HG02571 (cell line): Measurements from ENCODE around the gene TMEM150C.

Source experiments
- ATAC-seq: cut with Tn5 transposase; IDR thresholded peaks from one replicate; pipeline ENCODE4 v1.9.1; 2021; ENCODE audit warnings: mild to moderate bottlenecking, moderate library complexity; ENCODE audit not compliant: unreplicated experiment

The TMEM150C gene

GRCh38 chr4:82519072-82519471 is 42.7 kb downstream of the TMEM150C start:
- no peak for ATAC-seq

GRCh38 chr4:82517043-82517442 is 44.7 kb downstream of the TMEM150C start:
- ATAC-seq, result no peak

- ATAC-seq, result no peak
These were observed 46.1 kb downstream of the TMEM150C start for GRCh38 chr4:82515705-82516104.

DNA sequence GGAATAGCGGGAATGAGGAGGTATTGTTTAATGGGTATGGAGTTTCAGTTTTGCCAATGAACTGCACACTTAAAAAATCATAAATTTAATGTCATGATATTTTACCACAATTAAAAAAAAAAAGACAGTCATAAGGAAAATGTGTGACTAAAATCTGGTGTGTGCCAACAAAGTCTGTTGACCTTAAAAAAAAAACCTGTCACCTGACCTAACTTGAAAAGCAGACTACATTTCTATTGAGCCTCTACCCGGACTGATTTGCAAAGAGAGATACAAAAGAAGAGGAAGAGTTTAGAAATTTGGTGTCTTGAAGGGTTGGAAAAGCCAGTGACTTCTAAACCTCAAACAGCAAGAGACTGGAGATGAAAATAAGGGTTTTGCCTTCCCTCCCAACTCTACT is 48.4 kb downstream of the TMEM150C start:
- no peak for ATAC-seq

- ATAC-seq, result no peak
These were observed 51.6 kb downstream of the TMEM150C start for GRCh38 chr4:82510216-82510615.

GRCh38 chr4:82508806-82509428 is 52.9 kb downstream of the TMEM150C start:
- ATAC-seq, result no peak

DNA sequence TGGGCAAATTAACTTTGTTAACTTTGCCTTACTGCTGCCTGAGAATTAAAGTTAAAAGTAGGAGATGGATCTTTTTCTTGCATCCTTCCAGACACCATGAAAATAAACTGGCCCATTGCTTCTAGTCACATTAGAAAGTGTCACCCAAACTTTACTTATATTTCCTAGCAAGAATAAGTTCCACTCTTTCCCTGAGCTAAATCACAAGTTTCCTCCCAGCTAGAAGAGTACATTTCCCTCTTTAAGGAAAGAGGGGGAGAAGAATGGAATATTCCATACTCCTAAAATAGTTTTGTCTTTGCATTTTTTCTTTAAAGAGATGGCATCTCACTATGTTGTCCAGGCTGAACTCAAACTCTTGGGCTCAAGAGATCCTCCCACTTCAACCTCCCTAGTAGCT is 53.8 kb downstream of the TMEM150C start:
- ATAC-seq, result no peak

DNA sequence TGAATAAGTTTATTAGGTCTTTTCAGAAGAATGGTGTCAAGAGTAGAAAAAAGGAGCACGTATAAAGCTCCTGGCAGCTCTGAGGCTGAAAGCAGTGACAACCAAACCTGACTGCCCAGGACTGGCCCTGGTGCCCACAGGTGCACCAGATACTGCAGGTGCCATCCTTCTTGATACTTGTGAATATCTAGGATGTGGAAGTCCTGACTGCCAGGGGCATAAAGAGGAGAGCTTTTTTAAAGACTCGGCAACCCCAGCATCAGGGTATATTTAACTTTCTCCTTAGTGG is 60.7 kb downstream of the TMEM150C start:
- ATAC-seq, result no peak

GRCh38 chr4:82500435-82501153 is 61.2 kb downstream of the TMEM150C start:
- no peak for ATAC-seq

GRCh38 chr4:82499738-82500434 is 61.9 kb downstream of the TMEM150C start:
- ATAC-seq, result no peak

DNA sequence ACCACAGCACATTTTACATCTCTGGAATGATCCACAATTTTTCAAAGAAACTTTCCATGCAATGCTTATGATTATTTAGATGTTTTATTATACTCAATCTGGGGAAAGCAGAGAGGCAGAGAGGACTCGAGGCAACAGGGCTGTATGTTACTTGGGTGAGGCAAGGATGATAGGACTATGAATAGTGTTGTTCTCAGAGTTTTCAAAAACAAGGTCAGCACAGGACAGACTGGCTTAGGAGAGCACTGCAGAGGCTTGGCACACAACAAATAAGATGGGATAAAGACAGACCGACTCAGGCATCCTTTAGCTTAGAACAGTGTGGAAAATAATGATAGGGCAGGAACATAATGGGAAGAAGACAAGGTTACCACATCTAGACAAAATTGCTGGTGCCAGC is 65.4 kb downstream of the TMEM150C start:
- no peak for ATAC-seq

GRCh38 chr4:82495666-82496065 is 66.1 kb downstream of the TMEM150C start:
- ATAC-seq, result no peak

GRCh38 chr4:82493721-82494425 is 67.9 kb downstream of the TMEM150C start:
- ATAC-seq, result no peak

DNA sequence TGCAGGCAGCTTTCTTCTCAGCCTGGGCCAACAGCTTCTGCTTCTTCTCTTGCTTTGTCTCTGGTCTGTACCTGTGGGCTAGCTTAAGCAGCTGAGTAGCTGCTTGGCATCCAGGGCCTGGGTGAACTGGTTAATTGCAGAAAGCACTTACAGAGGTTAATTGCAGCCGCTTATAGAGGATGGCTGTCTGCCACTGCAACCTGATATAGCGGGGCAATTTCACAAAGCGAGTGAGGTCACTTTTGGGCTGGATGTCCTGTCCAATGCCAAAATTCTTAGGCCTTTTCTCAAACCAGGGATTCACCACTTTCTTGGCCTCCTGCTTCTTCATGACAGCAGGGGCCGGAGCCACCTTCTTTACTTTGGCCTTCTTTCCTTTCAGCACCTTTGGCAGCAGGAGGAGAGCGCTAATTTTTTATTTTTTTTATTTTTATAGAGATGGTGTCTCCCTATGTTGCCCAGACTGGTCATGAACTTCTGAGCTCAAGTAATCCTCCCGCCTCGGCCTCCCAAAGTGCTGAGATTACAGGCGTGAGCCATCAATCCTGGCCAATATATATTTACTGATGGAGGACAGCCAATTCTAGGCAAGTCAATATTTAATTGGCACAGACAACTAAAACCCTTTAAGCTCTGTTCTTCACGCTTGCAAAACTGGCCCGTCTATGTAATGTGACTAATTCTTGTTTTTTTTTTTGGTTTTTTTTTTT is 70.4 kb downstream of the TMEM150C start:
- ATAC-seq, result no peak

- no peak for ATAC-seq
These were observed 71.8 kb downstream of the TMEM150C start for GRCh38 chr4:82489987-82490386.

GRCh38 chr4:82489076-82489475 is 72.7 kb downstream of the TMEM150C start:
- ATAC-seq, result no peak

DNA sequence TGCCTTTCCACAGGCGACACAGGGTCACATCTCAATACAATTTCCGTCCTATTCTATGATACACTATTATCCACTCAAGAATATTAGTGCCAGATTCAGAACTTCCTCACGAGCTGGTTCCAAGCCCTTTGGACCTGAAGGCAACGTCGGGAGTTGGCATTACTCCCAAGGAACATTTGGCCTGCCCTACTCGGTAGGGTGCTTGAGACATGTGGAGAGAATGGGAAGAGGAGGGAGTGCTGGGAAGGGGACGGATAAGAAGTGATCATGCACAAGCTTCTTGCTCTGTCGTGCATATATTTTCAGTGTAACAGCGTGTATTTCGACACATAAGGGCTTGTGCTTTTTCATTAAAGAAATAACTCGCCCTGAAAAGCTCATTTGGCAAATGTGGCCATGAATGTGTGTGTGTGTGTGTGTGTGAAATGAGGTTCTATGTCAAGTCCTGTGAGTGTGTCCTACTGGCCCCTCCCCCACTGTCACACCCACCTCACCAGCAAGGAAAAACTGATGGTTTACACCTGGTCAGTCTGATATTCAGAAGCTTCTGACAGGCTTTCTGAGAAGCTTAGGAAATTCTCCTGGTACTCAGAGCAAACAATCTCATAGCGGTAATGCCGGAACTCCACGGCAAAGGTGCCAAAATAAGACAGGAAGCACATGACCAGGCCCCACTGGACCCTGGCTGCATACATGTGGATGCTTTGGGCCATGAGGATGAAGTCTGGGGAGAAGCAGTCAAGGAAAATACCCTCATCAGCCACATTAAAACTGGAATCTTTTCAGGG is 76.6 kb downstream of the TMEM150C start:
- ATAC-seq, result no peak

- no peak for ATAC-seq
These were observed 79.4 kb downstream of the TMEM150C start for GRCh38 chr4:82482387-82482786.

DNA sequence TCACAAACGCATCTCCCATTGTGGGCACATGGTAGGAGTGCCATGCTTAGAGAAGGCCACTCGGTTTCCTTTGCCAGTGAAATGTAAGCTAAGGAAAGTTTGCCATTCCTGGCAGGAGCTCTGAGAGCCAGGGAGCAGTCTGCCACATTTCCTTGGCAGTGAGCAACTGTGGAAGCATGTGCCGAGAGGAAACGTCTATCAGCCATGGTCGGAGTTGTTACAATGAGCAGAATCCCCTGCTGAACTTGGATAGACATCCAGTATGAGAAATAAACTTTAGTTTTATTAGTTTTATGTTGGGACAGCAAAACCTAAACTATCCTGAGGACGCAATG is 80.3 kb downstream of the TMEM150C start:
- no peak for ATAC-seq

GRCh38 chr4:82480771-82481505 is 80.8 kb downstream of the TMEM150C start:
- ATAC-seq, result no peak
